ENCODE data around the gene PCYT1A.

GRCh38 chr3:196215493-196216020 is 72.0 kb downstream of the PCYT1A start:
- TF ChIP-seq CTCF (IDR thresholded peaks at IDR 0.05; ENCODE audit: borderline replicate concordance, extremely low read depth, low read length, poor library complexity, severe bottlenecking): no peak
- no peak for TF ChIP-seq EZH2 (IDR thresholded peaks at IDR 0.05; ENCODE audit: borderline replicate concordance, low read depth, low read length, severe bottlenecking)

Data from DND-41 (cell line).